Mesendoderm (in vitro differentiated cells): ENCODE data around the gene DAAM1.

ENCODE experiments used
- DNase-seq: peaks from one replicate; pipeline ENCODE4 v3.0.0; 2013
- H2AK5ac ChIP-seq: 2 replicates; pipeline ENCODE4 v1.6.1; 2013; ENCODE audit warnings: low read length, inconsistent platforms
- H2BK120ac ChIP-seq: 2 replicates; pipeline ENCODE4 v1.6.1; 2013; ENCODE audit warnings: low read depth, mild to moderate bottlenecking, low read length, moderate library complexity, mixed read lengths
- H2BK15ac ChIP-seq: replicated peaks from 2 replicates; pipeline ENCODE4 v1.6.1; 2013; ENCODE audit warnings: low read depth, mild to moderate bottlenecking, moderate library complexity
- H2BK5ac ChIP-seq: 2 replicates; pipeline ENCODE4 v1.6.1; 2013; ENCODE audit warnings: low read length, inconsistent platforms
- H3K18ac ChIP-seq: 2 replicates; pipeline ENCODE4 v1.6.1; 2013; ENCODE audit warnings: mild to moderate bottlenecking, low read length, mixed read lengths
- H3K23ac ChIP-seq: one replicate; pipeline ENCODE4 v1.6.1; 2013; ENCODE audit warnings: low read length
- H3K27ac ChIP-seq: 2 replicates; pipeline ENCODE4 v1.5.1; 2013; ENCODE audit warnings: low read depth, mild to moderate bottlenecking, inconsistent platforms, low read length, moderate library complexity
- H3K27me3 ChIP-seq: 2 replicates; pipeline ENCODE4 v1.6.1; 2013; ENCODE audit warnings: low read length, control low read depth, mild to moderate bottlenecking, inconsistent platforms; ENCODE audit not compliant: insufficient read depth, poor library complexity
- H3K36me3 ChIP-seq: 2 replicates; pipeline ENCODE4 v1.6.1; 2013; ENCODE audit warnings: low read length, inconsistent platforms; ENCODE audit not compliant: control insufficient read depth, insufficient read depth
- H3K4ac ChIP-seq: one replicate; pipeline ENCODE4 v1.6.1; 2013; ENCODE audit warnings: low read depth, mild to moderate bottlenecking, low read length, moderate library complexity
- H3K4me1 ChIP-seq: 2 replicates; pipeline ENCODE4 v1.6.1; 2013; ENCODE audit warnings: low read depth, low read length, inconsistent platforms; ENCODE audit not compliant: control insufficient read depth
- H3K4me2 ChIP-seq: 2 replicates; pipeline ENCODE4 v1.6.1; 2013; ENCODE audit warnings: low read length
- H3K4me3 ChIP-seq: 2 replicates; pipeline ENCODE4 v1.5.1; 2013; ENCODE audit warnings: mild to moderate bottlenecking, low read length
- H3K56ac ChIP-seq: one replicate; pipeline ENCODE4 v1.6.1; 2013; ENCODE audit warnings: low read length
- H3K79me1 ChIP-seq: 2 replicates; pipeline ENCODE4 v1.6.1; 2013; ENCODE audit warnings: low read length, inconsistent platforms
- H3K79me2 ChIP-seq: 2 replicates; pipeline ENCODE4 v1.6.1; 2013; ENCODE audit warnings: mild to moderate bottlenecking, low read length; ENCODE audit not compliant: control insufficient read depth, insufficient read depth
- H3K9ac ChIP-seq: 2 replicates; pipeline ENCODE4 v1.6.1; 2013; ENCODE audit warnings: low read length, inconsistent platforms
- H4K5ac ChIP-seq: one replicate; pipeline ENCODE4 v1.6.1; 2013; ENCODE audit warnings: low read length
- H4K8ac ChIP-seq: one replicate; pipeline ENCODE4 v1.6.1; 2013; ENCODE audit warnings: low read depth, mild to moderate bottlenecking, control low read depth, low read length, moderate library complexity
- WGBS: extraction: QIAGEN DNeasy Blood & Tissue Kit; methylation state at CpG from one replicate; pipeline ENCODE4 v1.1.7; 2013; ENCODE audit warnings: low lambda C conversion rate, missing lambda C conversion rate; ENCODE audit not compliant: insufficient coverage; ENCODE audit errors: extremely low coverage; 5-methylcytosine and 5-hydroxymethylcytosine counted together

The DAAM1 gene

GRCh38 chr14:59354666-59355065 lies 166.2 kb downstream of the DAAM1 start:
- no peak overlapping the region for H2BK5ac ChIP-seq
- no peak overlapping the region for H3K27ac ChIP-seq
- H4K5ac ChIP-seq: no peak overlapping the region
- no peaks in the 10 kb centered on the region for H3K79me2 ChIP-seq
- H3K56ac ChIP-seq: no peak overlapping the region
- H3K4me3 ChIP-seq: no peak overlapping the region
- H2AK5ac ChIP-seq: no peak overlapping the region
- H3K27me3 ChIP-seq: no peaks in the 10 kb centered on the region
- H3K79me1 ChIP-seq: no peaks in the 10 kb centered on the region
- H3K36me3 ChIP-seq: no peaks in the 10 kb centered on the region
- H3K23ac ChIP-seq: no peak overlapping the region
- H4K8ac ChIP-seq: no peak overlapping the region
- no peak overlapping the region for H3K9ac ChIP-seq
- no peak overlapping the region for H3K4me2 ChIP-seq
- H3K18ac ChIP-seq: no peak overlapping the region
- H2BK120ac ChIP-seq: no peak overlapping the region
- DNase-seq: no peak
- H3K4me1 ChIP-seq: peaks cover 2% of the 10 kb centered on the region
- H2BK15ac ChIP-seq: no peak overlapping the region
- H3K4ac ChIP-seq: no peak overlapping the region
- WGBS: no CpG with 5 or more reads among the region's 3 CpGs

- Histone ChIP-seq H2BK120ac (no peak overlapping the region), H3K18ac (no peak overlapping the region), H3K36me3 (no peaks in the 10 kb centered on the region), H4K8ac (no peak overlapping the region), H3K4me1 (peaks cover 2% of the 10 kb centered on the region), H3K9ac (no peak overlapping the region), H2BK5ac (no peak overlapping the region), H3K4me2 (no peak overlapping the region), H3K4me3 (no peak overlapping the region), H3K79me1 (no peaks in the 10 kb centered on the region), H2AK5ac (no peak overlapping the region), H3K79me2 (no peaks in the 10 kb centered on the region), H3K56ac (no peak overlapping the region), H3K4ac (no peak overlapping the region), H3K27me3 (no peaks in the 10 kb centered on the region), H4K5ac (no peak overlapping the region), H3K27ac (no peak overlapping the region), H2BK15ac (no peak overlapping the region), H3K23ac (no peak overlapping the region)
- WGBS: no CpG with 5 or more reads among the region's 3 CpGs
- no peak for DNase-seq
These were observed 166.6 kb downstream of the DAAM1 start for GRCh38 chr14:59355091-59355490.

GRCh38 chr14:59356312-59356711 lies 167.8 kb downstream of the DAAM1 start:
- H3K36me3 ChIP-seq: no peaks in the 10 kb centered on the region
- no peak overlapping the region for H2AK5ac ChIP-seq

DNA sequence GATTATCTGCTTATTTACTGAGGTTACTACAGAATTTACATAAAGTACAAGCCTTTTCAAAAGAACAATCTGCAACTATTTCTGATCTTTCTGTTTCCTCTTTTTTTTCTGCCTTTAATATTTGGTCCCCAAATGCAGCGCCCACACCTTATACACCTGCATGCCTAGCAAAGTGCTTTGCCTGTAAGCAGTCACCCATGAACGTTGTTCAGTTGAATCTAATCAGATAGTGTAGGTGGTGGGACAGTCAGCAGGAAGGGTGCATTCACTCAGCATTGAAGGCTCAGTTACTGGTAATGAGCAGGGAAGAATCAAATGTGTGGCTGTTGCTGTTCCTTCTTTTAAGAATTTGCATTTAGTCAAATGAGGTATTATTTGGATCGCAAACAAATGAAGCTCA lies 168.3 kb downstream of the DAAM1 start:
- Histone ChIP-seq H3K4me1 (peaks cover 2% of the 10 kb centered on the region), H4K8ac (no peak overlapping the region), H3K79me1 (no peaks in the 10 kb centered on the region), H3K27ac (no peak overlapping the region), H3K4me2 (no peak overlapping the region), H3K79me2 (no peaks in the 10 kb centered on the region), H3K27me3 (no peaks in the 10 kb centered on the region), H2BK120ac (no peak overlapping the region), H3K9ac (no peak overlapping the region), H3K4ac (no peak overlapping the region), H3K56ac (no peak overlapping the region), H3K36me3 (no peaks in the 10 kb centered on the region), H2BK15ac (no peak overlapping the region), H3K18ac (no peak overlapping the region), H2BK5ac (no peak overlapping the region), H4K5ac (no peak overlapping the region), H2AK5ac (no peak overlapping the region), H3K4me3 (no peak overlapping the region), H3K23ac (no peak overlapping the region)
- DNase-seq: no peak
- WGBS: no CpG with 5 or more reads among the region's 3 CpGs

More at GRCh38 chr14:59356312-59356711, 167.8 kb downstream of the DAAM1 start:
- no peak overlapping the region for H3K9ac ChIP-seq
- H3K4me2 ChIP-seq: no peak overlapping the region
- no peaks in the 10 kb centered on the region for H3K79me2 ChIP-seq
- no peak overlapping the region for H2BK5ac ChIP-seq
- H3K79me1 ChIP-seq: no peaks in the 10 kb centered on the region
- H3K18ac ChIP-seq: no peak overlapping the region
- H2BK15ac ChIP-seq: no peak overlapping the region
- H3K27me3 ChIP-seq: no peaks in the 10 kb centered on the region
- WGBS: no CpG with 5 or more reads among the region's 2 CpGs
- H2BK120ac ChIP-seq: no peak overlapping the region
- DNase-seq: no peak
- H4K8ac ChIP-seq: no peak overlapping the region
- peaks cover 2% of the 10 kb centered on the region for H3K4me1 ChIP-seq
- no peak overlapping the region for H3K56ac ChIP-seq
- no peak overlapping the region for H3K23ac ChIP-seq
- no peak overlapping the region for H4K5ac ChIP-seq
- no peak overlapping the region for H3K27ac ChIP-seq
- H3K4me3 ChIP-seq: no peak overlapping the region
- H3K4ac ChIP-seq: no peak overlapping the region

DNA sequence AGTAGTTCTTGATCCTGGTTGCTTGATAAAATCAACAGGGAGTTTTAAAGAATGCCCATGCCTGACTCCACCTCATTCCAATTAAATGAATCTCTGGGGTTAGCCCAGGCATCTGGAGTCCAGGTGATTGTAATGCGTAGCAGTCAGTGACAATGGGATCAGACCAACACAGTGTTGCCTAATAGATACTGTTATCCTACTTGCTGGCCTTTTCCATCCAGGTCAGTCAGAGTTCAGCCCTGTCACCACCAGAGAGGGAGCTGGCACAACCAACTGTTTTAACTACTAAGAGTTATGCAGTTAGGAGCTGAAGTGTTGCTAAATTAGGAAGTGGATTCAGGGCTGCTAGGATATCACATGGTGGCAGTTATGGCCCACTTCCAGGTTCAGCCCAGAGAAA lies 169.6 kb downstream of the DAAM1 start:
- peak; percentile 91 for DNase-seq
- no CpG with 5 or more reads among the region's 1 CpG for WGBS
- no peaks in the 10 kb centered on the region for H3K27me3 ChIP-seq
- no peak overlapping the region for H3K4me3 ChIP-seq
- H3K4me2 ChIP-seq: no peak overlapping the region
- no peaks in the 10 kb centered on the region for H3K36me3 ChIP-seq
- H3K4me1 ChIP-seq: peaks cover 2% of the 10 kb centered on the region
- H3K79me1 ChIP-seq: no peaks in the 10 kb centered on the region
- peak overlapping the region; percentile 69 for H4K8ac ChIP-seq
- H3K27ac ChIP-seq: no peak overlapping the region
- H4K5ac ChIP-seq: no peak overlapping the region
- H3K18ac ChIP-seq: no peak overlapping the region
- no peaks in the 10 kb centered on the region for H3K79me2 ChIP-seq
- no peak overlapping the region for H3K23ac ChIP-seq
- H2AK5ac ChIP-seq: no peak overlapping the region
- H2BK15ac ChIP-seq: no peak overlapping the region
- H3K9ac ChIP-seq: no peak overlapping the region
- no peak overlapping the region for H3K4ac ChIP-seq
- H2BK120ac ChIP-seq: no peak overlapping the region
- no peak overlapping the region for H2BK5ac ChIP-seq
- no peak overlapping the region for H3K56ac ChIP-seq

DNA sequence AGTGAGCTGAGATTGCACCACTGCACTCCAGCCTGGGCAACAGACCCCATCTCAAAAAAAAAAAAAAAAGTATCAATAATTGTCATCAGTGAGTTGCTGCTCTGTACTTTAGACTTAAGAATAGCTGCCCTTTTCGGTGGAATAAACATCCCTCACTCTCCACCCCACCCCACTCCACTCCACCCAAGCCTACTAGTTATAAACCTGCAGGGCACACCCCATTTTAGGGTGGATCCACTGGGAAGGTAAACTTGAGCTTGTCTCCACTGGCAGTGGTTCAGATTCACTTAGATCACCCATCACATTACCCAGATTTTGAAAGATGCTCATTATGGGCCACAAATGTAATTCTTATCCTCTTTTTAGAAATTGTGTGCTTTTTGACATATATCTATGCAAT lies 170.3 kb downstream of the DAAM1 start:
- Histone ChIP-seq H3K27ac (no peak overlapping the region), H2BK120ac (no peak overlapping the region), H3K4me1 (peaks cover 2% of the 10 kb centered on the region), H2BK15ac (no peak overlapping the region), H3K79me2 (no peaks in the 10 kb centered on the region), H3K56ac (no peak overlapping the region), H3K4ac (no peak overlapping the region), H3K4me3 (no peak overlapping the region), H3K27me3 (no peaks in the 10 kb centered on the region), H4K5ac (no peak overlapping the region), H3K23ac (no peak overlapping the region), H3K79me1 (no peaks in the 10 kb centered on the region), H2BK5ac (no peak overlapping the region), H4K8ac (no peak overlapping the region), H3K4me2 (no peak overlapping the region), H3K18ac (no peak overlapping the region), H2AK5ac (no peak overlapping the region), H3K9ac (no peak overlapping the region), H3K36me3 (no peaks in the 10 kb centered on the region)
- no CpG with 5 or more reads among the region's 1 CpG for WGBS
- no peak for DNase-seq
